HCEC 1CT (cell line): ENCODE data around the gene CPSF4L.

Experiments used
- DNase-seq: peaks from one replicate; pipeline ENCODE4 v3.0.0-alpha.2; 2017

Gene CPSF4L

DNA sequence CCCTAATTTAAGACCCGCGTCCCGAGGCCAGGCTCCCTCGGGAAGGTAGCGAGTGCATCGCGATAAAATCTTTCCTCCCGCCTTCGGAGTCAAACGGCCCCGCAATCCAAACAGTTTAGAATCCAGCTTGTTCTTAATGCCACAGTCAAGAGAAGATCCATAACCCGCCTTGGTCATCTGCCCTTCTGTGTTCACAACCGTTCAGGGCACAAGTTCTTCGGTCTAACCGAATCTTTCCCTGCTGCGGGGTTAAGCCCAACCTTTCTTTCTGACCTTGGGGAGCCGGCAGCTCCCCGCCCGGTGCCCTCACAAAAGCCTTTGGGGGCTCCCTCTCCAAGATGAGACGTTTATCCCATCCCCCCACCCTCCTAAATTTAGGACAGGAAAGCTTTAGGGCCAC is 30.3 kb downstream of the CPSF4L start:
- peak; percentile 30 for DNase-seq

DNA sequence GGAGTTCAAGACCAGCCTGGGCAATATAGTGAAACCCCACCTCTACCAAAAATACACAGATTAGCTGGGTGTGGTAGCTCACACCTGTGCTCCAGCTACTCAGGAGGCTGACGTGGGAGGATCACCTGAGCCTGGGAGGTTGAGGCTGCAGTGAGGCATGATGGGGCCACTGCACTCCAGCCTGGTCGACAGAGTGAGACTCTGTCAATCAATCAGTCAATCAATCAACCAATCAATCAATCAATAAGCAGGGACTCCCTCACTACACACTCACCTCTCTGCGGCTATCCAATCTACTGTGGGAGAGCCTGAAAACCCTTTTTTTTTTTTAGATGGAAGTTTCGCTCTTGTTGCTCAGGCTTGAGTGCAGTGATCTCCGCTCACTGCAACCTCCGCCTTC is 31.6 kb downstream of the CPSF4L start:
- no peak for DNase-seq

DNA sequence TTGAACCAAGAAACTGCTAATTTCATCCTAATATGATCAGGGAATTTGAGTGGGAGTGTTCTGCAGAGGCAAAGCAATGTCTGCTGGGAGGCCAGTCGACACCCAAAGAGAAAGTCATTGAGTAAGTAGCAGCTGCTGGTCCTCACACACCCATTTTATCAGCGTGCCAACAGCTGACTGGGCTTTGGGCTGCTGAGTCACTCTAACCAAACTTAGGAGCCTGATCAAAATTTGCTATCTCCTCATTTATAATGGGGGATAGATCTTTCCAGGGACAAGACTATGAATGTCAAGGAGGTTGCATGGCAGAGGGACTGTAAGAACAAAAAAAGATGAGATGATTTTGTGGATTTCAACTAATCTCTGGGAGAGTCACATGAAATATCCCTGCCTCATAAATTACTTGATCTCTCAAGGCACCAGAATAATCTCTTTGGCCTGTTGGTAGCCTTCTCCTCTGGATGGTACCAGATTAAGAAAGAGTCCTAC is 32.9 kb downstream of the CPSF4L start:
- peak; percentile 89 for DNase-seq

DNA sequence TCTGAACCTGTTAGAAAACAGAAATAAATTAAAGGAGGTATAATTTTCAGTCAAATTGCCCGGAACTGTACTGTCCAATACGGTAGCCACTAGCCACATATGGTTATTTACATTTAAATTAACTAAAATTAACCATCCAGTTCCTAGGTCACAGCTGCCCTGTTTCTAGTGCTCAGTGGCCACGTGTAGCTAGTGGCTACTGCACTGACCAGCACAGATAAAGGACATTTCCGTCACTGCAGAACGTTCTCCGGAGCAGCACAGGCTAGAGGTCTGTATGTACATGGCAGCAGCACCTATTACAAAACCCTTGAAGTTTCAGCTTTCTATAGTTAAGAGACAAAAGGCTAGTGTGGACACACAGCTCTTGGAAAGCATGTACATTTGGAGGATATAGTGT is 33.7 kb downstream of the CPSF4L start:
- no peak for DNase-seq

DNA sequence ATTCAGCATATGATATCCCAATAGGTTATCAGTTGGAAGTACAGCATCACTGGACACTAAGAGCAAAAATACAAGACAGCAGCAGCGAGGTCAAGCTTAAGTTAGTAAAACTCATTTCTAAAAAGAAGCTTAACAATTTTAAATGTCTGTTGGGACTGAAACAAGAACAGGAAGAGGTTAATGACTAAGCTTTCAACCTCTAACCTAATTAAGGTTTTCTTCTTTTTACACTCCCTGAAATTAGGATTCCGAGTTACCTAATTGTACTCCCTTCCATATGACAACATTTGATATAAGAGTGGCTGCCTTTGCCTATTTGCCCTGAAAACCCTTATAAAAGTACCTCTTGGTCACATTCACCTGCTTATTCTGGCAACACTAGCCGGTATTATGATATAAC is 34.3 kb downstream of the CPSF4L start:
- no peak for DNase-seq

DNA sequence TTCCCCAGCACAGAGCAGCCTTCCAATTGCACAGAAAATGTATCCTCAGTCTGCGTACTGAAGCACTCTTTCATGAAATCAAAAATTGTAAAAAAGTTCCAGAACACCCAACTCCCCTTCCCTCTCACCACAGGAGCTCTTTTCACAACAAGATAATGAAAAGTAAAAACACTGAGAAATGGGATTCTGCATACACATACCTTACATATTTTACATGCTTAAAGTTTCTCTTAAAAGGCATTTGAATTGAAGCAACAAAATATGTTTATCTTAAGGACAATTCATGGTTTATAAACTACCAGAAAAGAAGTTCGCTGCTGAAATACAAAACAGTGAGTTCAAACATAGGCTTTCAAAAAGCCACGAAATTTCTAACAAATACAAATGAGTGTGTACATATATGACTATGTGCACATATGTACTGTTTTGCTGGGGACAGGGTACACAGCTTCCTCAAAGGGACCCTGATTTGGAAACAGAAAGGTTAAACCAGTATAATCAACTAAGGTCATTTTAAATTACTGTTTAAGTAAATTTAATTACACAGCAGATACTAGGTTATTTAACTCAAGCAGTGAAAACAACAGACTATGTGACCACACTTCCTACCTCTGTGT is 35.0 kb downstream of the CPSF4L start:
- peak; percentile 23 for DNase-seq

DNA sequence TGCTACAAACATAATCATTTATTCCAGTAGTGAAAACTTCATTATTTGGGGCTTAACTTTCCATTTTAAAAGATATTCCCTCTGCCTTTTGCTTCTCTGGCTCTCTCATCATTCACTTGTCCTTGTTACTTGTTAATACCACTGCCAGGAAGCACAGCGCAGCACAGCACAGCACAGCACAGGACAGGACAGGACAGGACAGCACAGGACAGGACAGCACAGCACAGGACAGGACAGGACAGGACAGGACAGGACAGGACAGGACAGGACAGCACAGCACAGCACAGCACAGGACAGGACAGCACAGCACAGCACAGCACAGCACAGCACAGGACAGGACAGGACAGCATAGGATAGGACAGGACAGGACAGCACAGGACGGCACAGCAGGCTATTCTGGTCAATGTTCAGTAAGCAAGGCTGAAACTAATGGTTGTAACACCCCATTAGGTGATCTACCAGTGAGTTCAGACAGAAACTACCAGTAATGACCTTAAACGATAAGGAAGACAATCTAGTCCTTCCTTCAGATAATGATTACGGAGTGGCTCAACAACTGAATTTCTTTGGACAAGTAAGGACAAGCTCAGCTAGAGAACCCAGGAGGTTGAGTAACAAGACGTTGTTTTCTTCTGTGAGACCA is 36.9 kb downstream of the CPSF4L start:
- no peak for DNase-seq

DNA sequence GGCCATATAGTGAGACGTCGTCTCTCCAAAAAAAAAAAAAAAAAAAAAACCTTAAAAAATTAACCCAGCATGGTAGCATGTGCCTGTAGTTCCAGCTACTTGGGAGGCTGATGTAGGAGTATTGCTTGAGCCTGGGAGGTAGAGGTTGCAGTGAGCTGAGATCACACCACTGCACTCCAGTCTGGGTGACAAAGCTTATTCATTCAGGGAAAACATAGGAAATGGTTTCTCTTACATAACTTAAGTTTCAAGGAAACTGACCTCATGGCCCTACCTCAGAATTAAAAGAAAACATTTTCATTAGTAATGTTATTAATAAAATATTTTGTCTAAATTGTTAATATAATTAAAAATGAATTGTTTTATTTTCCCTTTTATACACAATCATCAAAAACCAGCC is 37.4 kb downstream of the CPSF4L start:
- DNase-seq = no peak

DNA sequence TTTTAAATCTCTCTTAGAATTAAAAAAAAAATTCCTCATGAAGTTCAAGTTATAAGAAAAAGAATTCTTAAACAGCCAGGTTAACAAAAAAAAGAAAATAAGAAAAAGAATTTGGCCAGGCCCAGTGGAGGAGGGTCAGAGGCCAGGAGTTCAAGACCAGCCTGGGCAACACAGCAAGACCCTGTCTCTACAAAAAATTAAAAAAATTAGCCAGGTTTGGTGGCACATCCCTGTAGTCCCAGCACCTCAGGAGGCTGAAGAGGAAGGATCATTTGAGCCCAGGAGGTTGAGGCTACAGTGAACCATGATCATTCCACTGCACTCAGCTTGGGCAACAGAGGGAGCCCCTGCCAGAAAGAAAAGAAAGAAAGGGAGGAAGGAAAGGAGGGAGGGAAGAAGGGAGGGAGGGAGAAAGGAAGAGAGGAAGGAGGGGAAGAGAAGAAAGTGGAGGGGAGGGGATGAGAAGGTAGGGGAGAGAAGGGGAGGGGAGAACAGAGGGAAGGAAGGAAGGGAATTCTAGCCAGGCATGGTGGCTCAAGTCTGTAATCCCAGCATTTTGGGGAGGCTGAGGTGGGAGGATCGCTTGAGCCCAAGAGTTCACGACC is 38.0 kb downstream of the CPSF4L start:
- no peak for DNase-seq

DNA sequence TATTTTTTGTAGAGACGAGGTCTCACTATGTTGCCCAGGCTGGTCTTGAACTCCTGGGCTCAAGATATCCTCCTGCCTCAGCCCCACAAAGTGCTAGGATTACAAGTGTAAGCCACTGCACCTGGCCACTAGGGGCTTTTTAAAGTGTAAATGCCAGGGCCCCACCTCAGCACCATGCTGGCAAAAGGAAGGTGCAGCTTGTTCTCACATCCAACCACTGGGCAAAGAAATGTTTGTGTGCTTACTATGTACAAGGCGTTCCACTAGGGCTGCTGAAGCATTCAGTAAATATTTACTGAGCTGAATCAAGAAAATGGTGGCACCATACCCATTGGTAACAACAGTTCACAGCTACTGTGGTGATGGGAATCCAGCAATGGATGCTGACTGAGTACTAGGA is 46.2 kb downstream of the CPSF4L start:
- DNase-seq = no peak

DNA sequence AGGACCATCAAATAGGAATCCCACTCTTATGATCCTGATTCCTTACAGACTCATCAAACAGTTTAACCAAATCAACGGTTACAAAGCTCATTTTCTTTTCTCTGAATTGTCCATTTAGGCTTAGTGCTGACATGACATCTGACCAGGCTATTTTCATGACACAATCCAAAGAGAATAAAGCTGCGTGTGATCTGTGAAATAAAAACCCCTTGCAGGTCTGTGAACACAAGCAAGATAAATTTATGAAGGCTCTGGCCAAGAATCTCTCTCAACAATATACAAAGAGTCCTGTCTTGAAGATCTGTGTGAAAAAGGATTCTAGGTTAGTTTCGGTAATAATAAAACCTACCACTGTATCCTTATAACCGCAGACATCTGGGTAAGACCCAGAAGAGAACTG is 46.8 kb downstream of the CPSF4L start:
- DNase-seq = no peak

DNA sequence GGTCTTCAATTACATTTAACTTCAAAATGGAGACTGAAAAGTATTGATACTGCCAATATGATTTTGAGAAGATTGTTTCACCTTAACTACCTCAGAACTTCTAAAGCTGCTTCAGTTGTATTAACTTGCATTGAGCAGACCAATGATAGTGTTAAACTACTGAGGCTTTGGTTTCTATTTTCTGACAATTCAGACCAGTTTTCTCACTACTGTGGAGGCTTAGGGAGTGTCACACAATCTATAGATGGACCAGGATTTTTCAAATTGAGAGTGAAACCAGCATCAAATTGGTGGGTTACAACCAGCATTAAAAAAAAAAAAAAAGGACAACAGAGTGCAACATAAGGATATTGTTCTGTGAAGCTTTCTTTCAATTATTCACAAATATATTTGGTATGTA is 47.7 kb downstream of the CPSF4L start:
- no peak for DNase-seq

DNA sequence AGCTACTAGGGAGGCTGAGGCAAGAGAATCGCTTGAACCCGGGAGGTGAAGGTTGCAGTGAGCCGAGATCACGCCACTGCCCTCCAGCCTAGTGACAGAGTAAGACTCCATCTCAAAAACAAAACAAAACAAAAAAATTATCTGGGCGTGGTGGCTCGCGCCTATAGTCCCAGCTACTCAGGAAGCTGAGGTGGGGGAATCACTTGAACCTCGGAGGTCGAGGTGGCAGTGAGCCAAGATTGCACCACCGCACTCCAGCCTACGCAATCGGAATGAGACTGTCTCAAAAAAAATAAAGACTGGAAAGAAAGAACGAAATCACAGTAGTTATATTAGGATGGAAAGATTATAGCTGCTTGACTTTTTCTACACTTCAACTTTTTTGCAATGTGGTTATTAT is 49.9 kb downstream of the CPSF4L start:
- DNase-seq = no peak

DNA sequence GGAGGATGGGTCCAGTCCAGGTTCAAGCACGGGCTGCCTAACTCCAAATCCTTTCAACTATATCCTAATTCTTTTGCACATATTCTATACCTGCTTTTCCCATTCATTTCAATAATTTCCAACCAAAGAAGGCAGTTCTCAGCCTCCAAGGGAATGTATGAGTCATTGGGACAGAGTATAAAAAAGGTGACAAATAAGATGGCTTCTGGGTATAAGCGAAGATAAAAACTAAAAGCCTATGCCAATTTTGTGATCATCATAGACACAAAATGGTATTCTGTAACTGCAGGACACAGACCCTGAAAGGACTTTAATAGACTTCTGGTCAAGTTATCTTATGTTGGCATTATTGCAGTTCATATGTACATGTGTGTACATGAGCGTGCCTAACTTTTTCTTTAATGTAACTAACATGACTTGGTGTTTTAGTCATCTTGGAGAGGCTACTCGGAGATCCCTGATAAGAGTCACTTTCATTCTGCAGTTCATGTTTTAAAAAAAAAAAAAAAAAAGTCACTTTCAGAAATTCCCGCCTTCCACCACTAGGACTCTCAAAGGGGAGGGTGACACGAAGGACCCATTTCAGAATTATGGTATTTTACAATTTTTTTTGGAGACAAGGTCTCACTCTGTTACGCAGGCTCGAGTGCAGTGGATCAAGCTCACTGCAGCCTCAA is 51.5 kb downstream of the CPSF4L start:
- no peak for DNase-seq

DNA sequence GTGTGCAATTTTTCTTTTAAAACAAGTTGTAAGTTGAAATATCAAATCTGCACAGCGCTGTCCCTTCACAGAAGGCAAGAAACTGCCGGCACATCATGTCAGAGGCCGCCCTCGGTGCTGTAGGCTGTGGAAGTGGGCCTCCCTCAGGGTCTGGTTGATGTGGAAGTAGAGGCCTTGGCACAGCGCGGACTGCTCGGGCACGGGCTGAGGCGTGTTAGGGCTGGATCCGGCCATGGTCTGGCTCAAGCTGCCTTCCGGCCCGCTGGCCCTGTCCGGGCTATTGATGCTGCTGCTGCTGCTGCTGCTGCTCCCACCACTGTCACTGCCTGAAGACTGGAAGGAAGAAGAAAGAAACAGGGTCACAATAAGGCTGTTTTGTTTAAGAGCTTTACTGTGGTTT is 52.2 kb downstream of the CPSF4L start:
- no peak for DNase-seq

DNA sequence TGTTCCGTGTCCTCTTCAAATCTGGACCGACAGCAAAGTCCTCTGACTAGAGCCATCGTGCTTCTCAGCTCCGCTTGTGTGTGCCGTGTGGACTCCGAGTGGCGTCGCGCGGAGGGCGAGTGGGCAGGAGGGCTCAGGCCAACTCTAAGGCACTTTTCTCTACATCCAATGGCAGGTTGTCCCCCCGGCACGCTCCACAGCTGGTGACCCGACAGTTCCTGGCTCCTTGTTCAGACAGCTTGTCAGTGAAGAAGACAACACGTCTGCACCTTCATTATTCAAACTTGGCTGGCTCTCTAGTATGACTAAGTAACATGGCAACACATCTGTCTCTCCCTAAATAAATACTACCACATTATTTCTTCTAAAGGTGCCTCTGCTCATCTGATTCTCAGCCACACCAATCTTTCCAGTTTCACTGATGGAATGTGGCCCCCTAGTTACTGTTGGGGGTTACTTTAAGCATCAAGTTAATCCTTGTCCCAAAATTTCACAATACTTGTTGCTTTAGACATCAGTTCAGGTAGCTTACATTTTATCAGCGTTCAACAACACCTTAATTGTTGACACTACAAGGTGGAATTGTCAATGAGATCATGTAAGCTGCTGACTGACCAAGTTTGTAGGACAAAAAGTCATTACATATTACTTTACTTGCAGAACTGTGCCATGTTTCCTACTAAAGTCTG is 53.4 kb downstream of the CPSF4L start:
- no peak for DNase-seq

DNA sequence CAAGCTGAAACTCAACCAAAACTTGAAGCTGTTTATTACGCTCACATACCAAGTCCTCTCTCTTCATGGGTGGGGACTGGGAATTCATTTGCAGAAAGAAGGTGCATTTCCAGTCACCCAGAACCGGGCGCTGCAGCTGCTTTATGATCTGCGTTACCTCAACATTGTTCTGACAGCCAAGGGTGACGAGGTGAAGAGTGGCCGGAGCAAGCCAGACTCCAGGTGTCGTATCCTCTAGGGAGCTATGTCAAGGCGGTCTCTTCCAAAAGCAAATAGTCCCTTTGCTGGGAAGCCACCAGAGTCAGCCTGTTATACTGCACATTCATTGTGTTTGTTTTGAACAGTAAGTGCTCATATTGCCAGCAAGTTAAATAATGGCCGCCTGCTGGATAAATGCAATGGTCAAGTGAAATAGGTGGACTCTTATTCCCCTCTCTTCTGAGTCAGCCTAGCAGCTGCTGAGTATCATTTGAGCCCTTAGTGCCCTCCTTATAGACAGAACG is 56.2 kb downstream of the CPSF4L start:
- DNase-seq = no peak

DNA sequence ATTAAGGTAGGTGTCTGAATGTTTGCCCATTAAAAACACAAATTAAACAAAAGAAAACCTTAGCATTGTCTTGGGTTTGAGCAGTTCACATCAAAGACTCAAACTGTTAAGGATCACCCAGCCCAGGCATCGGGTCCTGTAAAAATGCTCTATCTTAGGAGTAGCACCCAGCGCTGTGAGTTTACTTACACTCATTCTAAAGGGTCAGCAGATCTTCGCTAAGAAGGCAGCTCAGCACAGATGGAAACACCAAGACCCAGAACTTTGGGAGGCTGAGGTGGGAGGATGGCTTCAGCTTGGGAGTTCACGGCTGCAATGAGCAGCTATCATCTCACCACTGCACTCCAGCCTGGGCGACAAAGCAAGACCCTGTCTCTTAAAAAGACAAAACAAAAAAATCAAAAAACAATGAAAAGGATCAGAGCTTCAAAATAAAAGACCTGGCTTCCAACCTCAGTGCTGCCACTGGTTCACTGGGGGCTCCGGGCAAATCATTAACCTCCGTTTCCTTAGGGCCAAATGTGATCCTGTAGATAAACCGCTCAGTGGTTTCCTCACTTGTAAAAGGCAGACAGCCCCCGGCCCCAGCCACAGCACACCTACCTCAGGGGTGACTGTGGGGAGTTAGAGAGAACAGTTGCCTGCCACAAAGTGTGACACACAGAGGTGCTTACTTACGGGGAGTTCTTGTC is 57.7 kb downstream of the CPSF4L start:
- DNase-seq = no peak

DNA sequence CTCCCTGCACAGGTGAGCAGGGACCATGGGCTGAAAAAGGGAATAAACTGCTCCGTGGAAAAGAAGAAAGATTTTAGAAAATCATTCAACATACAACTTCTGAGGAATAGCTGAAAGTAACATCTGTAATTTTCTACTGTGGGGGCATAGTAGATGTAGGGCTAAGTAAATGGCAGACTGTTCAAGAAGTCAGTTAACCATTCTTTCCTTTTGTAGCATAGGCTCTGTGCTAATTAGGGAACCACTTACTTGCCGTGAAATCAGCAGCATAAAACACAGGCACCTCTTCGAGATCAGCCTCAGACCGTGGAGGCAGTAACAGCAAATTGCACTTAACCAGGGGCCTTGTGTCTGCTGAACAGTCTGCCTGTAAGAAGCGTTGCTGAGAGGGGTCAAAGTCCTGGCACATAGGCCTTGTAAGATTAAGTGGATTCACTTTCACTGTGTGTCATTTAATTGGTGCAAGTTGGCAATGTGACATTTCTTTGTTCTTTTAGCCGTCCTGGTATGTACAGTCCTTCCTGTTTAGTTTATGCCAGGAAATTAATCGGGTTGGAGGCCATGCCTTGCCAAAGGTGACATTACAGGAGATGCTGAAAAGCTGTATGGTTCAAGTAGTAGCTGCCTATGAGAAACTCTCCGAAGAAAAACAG is 58.4 kb downstream of the CPSF4L start:
- DNase-seq = no peak

DNA sequence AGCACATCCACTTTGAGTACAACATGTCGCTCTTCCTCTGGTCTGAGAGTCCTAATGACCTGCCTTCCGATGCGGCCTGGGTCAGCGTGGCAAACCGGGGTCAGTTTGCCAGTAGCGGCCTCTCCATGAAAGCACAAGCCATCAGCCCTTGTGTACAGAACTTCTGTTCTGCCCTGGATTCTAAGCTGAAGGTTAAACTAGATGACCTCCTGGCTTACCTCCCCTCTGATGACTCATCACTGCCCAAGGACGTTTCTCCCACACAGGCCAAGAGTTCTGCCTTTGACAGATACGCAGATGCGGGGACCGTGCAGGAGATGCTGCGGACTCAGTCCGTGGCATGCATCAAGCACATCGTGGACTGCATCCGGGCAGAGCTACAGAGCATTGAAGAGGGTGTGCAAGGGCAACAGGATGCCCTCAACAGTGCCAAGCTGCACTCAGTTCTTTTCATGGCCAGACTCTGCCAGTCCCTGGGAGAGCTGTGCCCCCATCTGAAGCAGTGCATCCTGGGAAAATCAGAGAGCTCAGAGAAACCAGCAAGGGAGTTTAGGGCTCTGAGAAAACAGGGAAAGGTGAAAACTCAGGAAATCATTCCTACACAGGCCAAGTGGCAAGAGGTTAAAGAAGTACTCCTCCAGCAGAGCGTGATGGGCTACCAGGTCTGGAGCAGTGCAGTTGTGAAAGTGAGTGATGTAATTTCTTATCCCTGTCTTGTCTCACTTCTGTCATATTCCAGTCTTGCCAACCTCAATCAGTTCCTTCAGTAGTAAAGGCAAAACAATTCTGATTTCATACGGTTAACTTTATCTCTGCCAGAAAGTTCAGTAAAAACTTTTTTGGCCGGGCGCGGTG is 60.2 kb downstream of the CPSF4L start:
- DNase-seq = no peak

DNA sequence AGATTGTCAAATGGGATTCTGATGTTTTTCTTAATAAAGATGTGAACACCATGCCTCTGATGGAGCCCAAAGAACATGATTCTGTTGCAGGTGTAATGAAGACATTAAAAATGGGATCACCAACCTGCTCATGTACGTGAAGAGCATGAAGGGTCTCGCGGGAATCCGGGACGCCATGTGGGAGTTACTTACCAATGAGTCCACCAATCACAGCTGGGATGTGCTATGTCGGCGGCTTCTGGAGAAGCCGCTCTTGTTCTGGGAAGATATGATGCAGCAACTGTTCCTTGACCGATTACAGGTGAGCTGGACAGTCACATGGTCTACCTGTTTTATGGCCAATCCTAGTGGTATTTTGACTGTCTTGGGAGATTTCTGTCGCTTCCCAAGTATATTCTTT is 61.2 kb downstream of the CPSF4L start:
- DNase-seq = no peak
